Chondrocyte (in vitro differentiated cells): ENCODE data around the gene LSM12. TPM values are rescaled to one million over a fixed set of nuclear protein-coding genes. Genes with fewer than 3 reads are reported as not detected.

Experiments
- DNase-seq: peaks from one replicate; pipeline ENCODE4 v3.0.0; 2021; ENCODE audit warnings: mixed read lengths, low spot score
- H3K27ac Mint-ChIP-seq: one replicate; pipeline ENCODE4 v1.8.0; 2021; ENCODE audit warnings: mild to moderate bottlenecking, moderate library complexity, mixed read lengths; ENCODE audit not compliant: unreplicated experiment
- H3K27me3 Mint-ChIP-seq: 2 replicates; pipeline ENCODE4 v1.8.0; 2021; ENCODE audit warnings: low read depth, mixed read lengths
- H3K36me3 Mint-ChIP-seq: 2 replicates; pipeline ENCODE4 v1.8.0; 2021; ENCODE audit warnings: low read depth, mixed read lengths
- H3K4me1 Mint-ChIP-seq: 2 replicates; pipeline ENCODE4 v1.8.0; 2021; ENCODE audit warnings: low read depth, mild to moderate bottlenecking, mixed read lengths
- H3K4me3 Mint-ChIP-seq: one replicate; pipeline ENCODE4 v1.8.0; 2021; ENCODE audit warnings: mild to moderate bottlenecking, moderate library complexity, mixed read lengths; ENCODE audit not compliant: unreplicated experiment
- H3K9me3 Mint-ChIP-seq: 2 replicates; pipeline ENCODE4 v1.8.0; 2021; ENCODE audit warnings: low read depth, mixed read lengths
- CTCF ChIP-seq: fragments of 200-600 bp; sonication (generic); IDR thresholded peaks from 2 replicates; pipeline ENCODE4 v1.5.0; 2021; ENCODE audit warnings: antibody characterized with exemption, mild to moderate bottlenecking, moderate library complexity
- total RNA-seq: library from RNA; stranded (reverse); gene quantifications from 3 replicates; pipeline ENCODE4 v1.2.1, GENCODE V29; 2021

LSM12 gene
- total RNA-seq, 1 donor from 2014 or later = 48.3 TPM

DNA sequence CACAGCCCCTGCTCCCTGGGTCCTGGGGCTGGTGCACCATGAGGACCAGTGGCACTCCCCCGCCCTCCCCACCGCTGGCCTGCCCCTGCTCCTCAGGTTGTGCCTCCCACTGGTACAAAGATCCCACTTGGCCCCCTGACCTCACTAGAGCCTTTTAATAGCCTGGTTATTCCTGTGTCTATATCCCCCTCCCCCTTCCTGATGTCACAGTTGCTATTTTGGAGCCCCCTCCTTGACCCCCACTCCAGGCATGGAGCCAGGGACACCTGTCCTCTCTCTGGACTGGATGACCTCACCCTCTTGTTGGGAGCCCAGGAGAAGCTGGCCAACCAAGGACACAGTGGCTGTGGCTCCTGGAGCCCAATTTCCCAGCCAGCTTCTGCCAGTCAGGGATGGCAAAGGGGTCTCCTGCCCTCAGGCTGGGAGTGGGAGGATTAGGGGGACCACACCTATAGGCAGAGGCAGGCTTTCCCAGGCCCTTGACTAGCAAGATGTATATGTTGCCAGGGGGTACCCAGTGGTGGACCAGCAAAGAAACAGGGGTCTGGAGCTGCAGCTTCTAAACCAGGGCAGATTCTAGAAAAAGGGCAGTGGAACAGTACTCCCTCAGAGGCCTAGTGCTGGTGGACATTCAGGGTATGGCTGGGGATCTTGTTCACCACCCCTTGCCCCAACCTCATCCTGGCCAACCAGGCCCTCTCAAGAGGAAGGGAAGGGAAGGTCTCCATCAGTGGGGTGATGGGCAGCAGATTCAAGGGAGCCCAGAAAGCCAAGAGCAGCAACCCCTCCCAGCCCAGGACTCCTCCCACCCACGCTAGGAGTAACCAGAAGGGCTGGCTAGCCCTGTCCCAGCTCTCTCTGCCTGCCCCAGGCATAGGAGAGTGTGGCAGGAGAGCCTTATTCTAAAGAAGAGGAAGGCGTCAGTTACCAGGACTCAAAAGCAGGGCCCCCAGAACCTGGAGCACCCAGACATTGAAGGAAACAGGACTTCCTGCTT, 46.1 kb upstream of the LSM12 start:
- Mint-ChIP-seq H3K4me3 (no peak overlapping the region), H3K9me3 (no peaks in the 10 kb centered on the region), H3K27ac (peak overlapping the region; percentile 36), H3K27me3 (no peaks in the 10 kb centered on the region), H3K4me1 (peaks cover 48% of the 10 kb centered on the region), H3K36me3 (peaks cover 3% of the 10 kb centered on the region)
- DNase-seq = no peak
- TF ChIP-seq CTCF = no peak

- Mint-ChIP-seq H3K36me3 (peaks cover 2% of the 10 kb centered on the region), H3K27ac (peak overlapping the region; percentile 12), H3K9me3 (no peaks in the 10 kb centered on the region), H3K4me1 (peaks cover 50% of the 10 kb centered on the region), H3K27me3 (no peaks in the 10 kb centered on the region), H3K4me3 (no peak overlapping the region)
- no peak for TF ChIP-seq CTCF
- no peak for DNase-seq
Observed at GRCh38 chr17:44111777-44112176, 45.3 kb upstream of the LSM12 start.

DNA sequence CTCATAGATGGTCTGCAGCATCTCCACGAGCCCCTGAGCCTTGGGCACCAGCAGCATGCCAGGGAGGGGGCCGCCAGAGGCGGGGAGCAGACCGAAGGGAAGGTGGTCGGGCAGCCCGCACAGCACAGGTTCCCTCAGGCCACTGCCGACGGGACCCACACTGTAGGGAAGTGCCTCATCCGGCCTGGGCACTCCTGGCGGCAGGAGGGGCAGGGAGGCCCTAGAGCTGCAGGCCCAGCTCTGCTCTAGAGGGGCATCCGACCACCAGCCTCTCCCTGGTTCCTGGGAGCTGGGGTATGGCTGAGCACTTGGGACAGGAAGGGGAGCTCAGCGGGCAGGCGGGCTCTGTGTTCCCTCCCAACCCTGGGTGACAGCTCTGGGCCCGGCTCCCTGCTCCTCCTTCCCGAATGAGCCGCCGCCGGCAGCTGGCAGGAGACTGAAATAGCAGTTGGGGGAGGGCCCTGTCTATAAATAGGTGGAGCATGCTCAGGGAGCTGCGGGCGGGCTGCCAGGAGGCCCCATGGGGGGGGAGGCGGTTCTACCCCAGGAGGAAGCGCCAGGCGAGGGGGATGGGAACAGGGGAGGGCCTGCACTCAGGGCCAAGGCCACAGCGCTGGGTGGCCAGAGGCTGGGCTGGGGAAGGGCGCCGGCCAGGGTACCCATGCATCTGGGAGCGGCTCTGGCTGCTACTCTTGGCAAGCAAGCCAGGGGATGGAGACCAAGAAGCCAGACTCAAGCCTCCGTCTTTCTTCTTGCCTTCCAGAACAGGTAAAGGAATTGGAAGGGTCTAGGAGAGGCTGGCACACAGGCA, 44.6 kb upstream of the LSM12 start:
- TF ChIP-seq CTCF = peak; percentile 46
- peak overlapping the region; percentile 71 for H3K4me3 Mint-ChIP-seq
- H3K9me3 Mint-ChIP-seq = no peaks in the 10 kb centered on the region
- peak; percentile 96 for DNase-seq
- H3K27ac Mint-ChIP-seq = peak overlapping the region; percentile 85
- no peaks in the 10 kb centered on the region for H3K36me3 Mint-ChIP-seq
- H3K4me1 Mint-ChIP-seq = peaks cover 50% of the 10 kb centered on the region
- no peaks in the 10 kb centered on the region for H3K27me3 Mint-ChIP-seq

DNA sequence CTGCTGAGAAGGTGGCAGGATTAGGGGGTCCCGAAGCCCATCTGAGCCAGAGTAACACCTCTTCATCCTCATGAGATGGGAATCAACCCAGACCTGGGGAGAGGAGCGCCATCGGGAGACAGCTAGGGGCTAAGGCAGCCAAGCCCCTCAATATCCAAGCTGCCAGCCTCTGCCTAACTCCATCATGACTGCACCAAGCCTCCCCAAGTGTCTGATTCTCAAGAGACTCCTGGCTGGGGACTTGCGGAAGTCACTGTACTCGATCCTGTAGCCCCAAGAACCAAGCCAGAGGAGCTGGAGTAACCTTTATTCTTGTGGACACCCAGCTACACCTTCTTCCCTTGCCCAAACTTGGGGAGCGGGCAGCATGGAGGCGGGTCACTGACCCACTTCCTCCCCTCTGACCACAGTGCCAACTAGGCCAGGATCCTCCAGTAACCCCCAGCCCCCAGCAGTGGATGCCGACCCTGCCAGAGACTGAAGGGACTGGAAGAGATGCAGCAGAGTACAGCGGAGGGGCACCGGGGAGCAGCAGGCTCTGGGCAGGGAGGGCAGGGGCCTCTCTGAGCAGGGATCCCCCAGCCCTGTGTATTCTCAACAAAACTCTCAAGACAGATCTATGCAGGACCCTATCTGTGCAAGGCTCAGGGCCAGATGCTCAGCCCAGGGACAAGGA, 43.7 kb upstream of the LSM12 start:
- H3K27ac Mint-ChIP-seq = peak overlapping the region; percentile 85
- H3K4me1 Mint-ChIP-seq = peaks cover 50% of the 10 kb centered on the region
- no peak for DNase-seq
- peak overlapping the region; percentile 71 for H3K4me3 Mint-ChIP-seq
- no peaks in the 10 kb centered on the region for H3K27me3 Mint-ChIP-seq
- TF ChIP-seq CTCF = no peak
- no peaks in the 10 kb centered on the region for H3K9me3 Mint-ChIP-seq
- H3K36me3 Mint-ChIP-seq = no peaks in the 10 kb centered on the region

- Mint-ChIP-seq H3K4me1 (peaks cover 50% of the 10 kb centered on the region), H3K36me3 (peaks cover 3% of the 10 kb centered on the region), H3K4me3 (peak overlapping the region; percentile 71), H3K27me3 (no peaks in the 10 kb centered on the region), H3K27ac (peak overlapping the region; percentile 94), H3K9me3 (no peaks in the 10 kb centered on the region)
- TF ChIP-seq CTCF = no peak
- DNase-seq = no peak
Observed at GRCh38 chr17:44109312-44109630, 42.8 kb upstream of the LSM12 start.
